Kidney tubule cell (primary cell): ENCODE data around the gene KRT33A.

ENCODE experiments used
- DNase-seq: peaks from one replicate; pipeline ENCODE4 v3.0.0-alpha.2; 2018; ENCODE audit warnings: low spot score

Gene KRT33A

DNA sequence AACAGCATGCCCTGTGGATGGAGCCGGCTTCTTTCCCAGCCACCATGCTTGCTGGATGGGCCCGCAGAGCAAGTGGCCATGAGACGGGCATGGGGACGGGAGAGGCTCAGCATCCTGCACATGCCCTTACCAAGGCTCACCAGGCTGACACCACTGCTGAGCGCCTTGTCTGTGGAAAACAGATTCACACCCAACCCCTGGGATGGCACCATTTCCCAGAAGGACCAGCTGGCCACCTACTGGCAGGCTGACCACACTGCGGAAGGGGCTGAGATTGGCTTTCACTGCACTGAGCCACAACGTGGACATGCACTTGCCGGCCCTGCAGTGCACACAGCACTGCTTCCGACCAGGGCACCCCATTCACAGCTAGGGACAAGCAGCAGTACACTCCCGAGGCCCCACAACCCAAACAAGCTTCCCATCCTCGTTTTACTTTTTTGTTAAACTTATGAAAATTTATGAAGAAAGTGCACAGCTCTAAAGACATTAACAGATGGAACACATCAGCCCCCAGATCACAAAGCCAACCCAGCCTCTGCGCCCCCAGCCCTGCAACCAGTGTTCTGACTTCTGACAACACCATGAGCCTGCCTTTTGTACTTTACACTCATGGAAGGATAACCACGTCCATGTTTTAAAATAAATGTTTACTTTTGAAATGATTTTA lies 21.2 kb downstream of the KRT33A start:
- peak; percentile 75 for DNase-seq

DNA sequence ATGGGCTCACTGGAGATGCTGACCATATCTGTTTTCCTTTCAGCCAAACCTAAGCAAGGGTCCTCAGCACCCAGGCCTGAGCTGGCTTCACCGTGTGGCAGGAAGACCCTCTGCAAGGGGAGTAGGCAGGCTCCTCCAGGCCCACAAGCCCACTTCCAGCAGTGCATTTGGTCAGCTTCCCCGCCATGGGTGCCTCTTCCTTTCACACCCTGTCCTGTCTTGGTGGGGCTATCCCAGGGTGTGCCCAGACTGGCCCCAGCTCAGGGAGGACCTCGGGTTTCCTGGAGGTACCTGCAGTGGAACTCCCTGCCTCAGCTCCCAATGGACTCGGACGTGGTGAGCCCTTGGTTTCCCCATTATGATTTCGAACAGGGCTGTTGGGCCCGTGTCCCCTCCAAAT lies 22.4 kb downstream of the KRT33A start:
- no peak for DNase-seq

DNA sequence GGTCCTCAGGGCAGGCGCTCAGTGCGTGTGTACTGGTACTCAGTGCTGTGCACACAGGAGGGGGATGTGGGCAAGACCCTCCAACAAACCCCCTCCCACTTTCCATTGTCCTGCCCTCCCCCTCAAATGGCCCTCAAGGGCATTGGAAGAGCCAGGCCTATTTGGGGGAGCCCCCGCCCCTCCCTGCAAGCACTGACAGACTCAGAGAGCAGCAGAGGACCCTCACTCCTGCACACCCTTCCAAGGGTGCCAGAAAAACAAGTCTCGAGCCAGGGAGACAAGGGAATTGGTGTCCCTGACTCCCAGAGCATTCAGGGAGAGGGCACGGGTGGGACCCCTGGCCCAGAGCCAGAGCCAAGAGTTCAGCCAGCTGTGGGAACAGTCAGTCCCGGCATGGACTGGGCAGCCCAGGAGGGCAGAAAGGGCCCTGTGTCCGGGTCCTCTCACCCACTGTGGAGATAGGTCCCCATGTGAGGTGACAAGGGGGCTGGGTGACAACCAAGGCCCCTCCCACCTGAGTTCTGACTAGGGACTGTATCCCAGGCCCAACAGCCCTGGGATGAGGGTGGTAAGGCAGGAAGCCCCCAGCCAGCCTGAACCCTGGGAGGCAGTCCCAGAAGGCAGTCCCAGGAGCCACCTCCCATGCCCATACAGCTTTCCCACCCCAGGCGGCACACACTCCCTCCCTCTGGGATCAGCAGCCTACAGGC lies 23.1 kb downstream of the KRT33A start:
- no peak for DNase-seq

DNA sequence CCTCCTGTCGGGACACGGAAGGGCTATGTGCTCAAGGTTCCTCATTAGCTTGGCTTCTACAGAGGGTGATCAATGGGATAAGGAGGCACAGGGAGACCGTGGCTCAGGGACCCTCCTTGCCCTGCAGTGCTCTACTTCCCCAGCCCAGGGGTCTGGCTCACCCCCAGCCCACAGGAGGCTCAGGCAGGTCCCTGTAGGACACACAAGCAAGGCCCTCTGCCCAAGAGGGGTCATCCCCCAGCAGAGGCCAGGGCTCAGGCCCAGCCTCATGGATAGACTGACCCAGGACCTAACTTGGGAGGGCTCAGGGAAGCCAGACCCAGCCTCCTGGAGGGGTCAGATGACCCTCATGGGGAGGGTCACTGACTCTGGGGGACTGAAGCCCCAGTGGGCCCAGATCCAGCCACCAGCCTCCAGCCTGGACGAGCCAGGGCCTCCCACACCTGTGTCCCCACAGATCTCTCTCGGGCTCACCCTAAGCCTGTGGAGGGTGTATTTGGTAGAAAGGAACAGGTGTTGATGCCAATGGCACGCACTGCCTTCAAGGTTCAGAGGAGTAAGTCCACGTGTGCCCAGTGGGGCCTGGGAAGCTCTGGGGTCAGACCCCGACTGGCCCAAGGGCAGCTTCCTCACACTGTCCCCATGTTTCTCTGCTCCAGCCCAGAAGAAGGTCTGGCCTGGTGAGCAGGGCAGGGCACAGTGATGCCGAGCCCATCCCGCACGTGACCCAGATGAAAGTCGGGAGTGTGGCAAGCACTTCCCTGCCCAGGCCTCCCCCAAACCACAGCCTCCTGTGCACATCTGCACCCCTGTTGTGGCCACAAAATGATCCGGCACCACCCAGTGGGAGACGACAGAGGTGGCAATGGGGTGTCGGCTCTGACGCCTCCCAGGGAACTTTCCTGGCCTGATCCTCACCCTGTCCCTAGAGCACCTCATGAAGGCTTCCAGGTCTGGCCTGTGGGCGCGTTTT lies 24.2 kb downstream of the KRT33A start:
- no peak for DNase-seq

- DNase-seq = no peak
Observed at GRCh38 chr17:41325611-41326010, 25.0 kb downstream of the KRT33A start.

GRCh38 chr17:41325126-41325525 lies 25.5 kb downstream of the KRT33A start:
- DNase-seq = no peak

- peak; percentile 57 for DNase-seq
Observed at GRCh38 chr17:41324180-41325075, 26.2 kb downstream of the KRT33A start.

GRCh38 chr17:41322903-41323895 lies 27.4 kb downstream of the KRT33A start:
- no peak for DNase-seq

- peak; percentile 83 for DNase-seq
Observed at GRCh38 chr17:41322094-41322902, 28.3 kb downstream of the KRT33A start.

DNA sequence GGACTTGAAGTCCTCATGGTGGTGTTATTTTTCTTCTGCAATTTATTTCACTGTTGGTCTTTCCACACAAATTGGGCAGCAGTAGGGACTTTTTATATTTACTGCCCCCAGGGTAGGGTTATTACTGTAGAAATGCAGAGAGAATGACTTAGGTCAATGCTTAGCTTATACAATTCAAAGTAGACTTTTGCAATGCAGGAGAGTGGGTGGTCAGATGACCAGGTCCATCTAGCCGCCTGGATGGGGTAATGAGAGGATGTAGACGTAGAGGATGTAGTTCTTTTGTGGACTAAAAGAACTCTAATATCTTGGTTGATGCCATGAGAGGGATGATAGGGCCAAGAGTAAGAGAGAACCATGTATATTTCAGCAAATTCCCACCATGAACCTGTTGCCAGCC lies 32.4 kb downstream of the KRT33A start:
- no peak for DNase-seq

DNA sequence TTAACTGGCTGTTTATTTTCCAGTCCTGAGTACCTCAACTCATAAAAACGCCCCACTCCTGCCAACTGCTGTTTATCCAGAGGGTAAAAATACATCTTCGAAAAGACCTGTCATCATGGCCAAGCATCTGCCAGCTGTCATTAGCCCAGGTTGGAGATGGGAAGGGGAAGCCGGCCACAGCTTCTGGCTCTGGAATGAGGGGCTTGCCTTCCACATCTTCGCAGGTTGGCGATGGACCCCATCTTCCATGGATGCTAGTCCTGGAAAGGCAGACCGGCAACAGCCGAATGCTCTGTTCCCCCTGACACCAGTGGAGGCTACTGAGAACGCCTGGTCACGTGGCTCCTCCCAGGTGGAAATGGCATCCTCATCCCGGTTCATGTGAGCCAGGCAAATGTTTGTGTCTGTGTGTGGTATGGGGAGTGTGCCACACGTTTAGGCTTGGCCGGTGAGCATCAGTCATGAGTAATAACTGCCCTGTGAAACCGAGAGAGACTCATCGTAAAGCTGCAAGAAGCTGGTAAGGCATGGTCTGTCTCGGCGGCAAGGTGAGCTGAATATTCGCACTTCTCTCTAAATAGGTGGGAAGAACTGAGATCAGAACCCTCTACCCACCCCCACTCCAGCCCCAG lies 34.7 kb downstream of the KRT33A start:
- peak; percentile 67 for DNase-seq

DNA sequence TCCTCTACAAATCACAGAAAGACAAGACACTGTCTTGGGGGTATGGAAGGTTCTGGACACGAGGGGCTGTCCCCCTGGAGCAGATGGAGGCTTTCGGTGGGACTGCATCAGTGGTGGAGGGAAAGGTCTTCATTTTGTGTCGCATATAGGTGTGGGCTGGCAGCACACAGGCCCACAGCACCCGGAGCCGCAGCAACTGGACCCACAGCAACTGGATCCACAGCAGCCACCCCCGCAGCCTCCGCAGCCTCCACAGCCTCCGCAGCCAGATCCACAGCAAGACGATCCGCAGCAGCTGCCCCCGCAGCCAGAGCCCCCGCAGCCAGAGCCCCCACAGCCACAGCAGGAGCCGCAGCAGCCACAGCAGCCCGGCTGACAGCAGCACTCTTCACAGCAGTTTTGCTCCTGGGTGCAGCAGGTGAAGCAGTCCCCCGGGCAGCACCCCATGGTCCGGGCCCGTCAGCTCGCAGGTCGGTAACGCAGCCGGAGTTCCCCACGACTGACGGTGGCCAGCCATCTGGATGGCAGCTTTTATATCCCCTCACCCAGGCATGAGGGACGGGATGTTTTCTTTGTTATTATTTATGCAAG lies 35.3 kb downstream of the KRT33A start, which contains the start of gene KRTAP17-1:
Gene KRTAP17-1 (minus strand): TSS at position 507 of the 591 bp plus-strand sequence. CDS start 60 bp downstream, at position 447.
- DNase-seq = no peak

- no peak for DNase-seq
Observed at GRCh38 chr17:41311111-41311510, 39.5 kb downstream of the KRT33A start.

DNA sequence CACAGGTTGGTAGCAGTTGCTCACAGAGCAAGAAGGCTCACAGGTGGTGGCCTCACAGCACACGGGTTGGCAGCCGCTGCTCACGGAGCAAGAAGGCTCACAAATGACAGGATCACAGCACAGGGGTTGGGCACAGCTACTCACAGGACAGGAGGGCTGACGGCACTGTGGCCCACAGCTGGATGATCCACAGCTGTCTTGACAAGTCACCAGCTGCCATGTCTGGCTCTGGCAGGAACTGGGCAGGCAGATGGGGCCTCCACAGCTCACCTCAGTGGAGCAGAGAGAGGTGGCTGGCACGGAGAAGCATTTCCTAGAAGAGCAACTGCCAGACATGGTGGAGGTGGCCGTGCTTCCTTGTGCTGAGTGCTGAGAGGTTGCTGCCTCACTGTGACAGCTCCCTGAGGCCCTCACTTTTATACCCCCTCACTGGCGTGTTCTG lies 41.7 kb downstream of the KRT33A start, which contains the start of gene KRTAP16-1:
Gene KRTAP16-1 (minus strand): TSS at position 392 of the 442 bp plus-strand sequence. CDS start 56 bp downstream, at position 336.
- no peak for DNase-seq

DNA sequence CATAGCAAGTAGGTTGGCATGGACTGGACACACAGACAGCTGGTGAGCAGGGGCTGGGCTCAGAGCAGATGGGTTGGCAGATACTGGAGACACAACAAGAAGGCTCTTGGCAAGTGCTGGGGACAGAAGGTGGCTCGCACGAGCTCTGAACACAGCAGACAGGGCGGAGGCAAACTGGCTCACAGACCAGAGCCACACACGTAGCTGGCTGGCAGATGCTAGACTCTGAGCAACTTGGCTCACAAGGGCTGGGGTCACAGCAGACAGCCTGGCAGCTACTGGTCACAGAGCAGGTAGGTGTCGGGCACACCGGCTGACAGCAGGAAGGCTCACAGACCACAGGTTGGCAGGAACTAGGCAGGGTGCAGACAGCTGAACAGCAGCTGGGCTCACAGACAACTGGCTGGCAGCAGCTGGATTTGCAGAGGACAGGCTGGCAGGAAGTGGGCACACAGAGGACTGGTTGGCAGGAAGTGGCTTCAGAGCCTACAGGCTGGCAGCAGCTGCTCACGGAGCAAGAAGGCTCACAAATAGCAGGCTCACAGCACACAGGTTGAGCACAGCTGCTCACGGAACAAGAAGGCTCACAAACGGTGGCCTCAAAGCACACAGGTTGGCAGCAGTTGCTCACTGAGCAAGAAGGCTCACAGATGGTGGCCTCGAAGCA lies 42.2 kb downstream of the KRT33A start:
- DNase-seq = peak; percentile 49

GRCh38 chr17:41307647-41308046 lies 43.0 kb downstream of the KRT33A start:
- DNase-seq = peak; percentile 83

- no peak for DNase-seq
Observed at GRCh38 chr17:41304091-41304490, 46.5 kb downstream of the KRT33A start.

DNA sequence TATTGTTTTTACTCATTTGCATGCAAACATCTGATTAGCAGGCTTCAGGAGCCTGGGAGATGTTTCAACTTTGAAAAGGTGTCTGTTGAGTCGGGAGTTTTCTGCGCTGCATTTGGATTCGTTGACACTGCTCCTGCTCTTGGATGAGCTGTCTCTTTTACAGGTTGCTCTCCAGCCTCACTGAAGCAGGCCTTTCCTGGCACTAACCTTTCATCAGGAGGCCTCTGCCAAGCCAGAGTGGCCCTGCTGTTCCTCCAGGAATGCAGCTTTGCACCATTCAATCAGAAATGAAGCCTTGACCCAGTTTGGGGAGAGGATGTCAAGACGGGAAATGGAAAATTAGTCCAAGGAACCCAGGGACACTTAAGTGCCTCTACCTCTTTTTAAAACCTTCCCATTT lies 47.6 kb downstream of the KRT33A start:
- no peak for DNase-seq
